HG03139 (cell line): ENCODE data around the gene GLB1L.
"Not testable (repeated sequence)": the region's sequence is repeated elsewhere in the genome, so short reads cannot be mapped to it uniquely, and the experiment has no call there.

ENCODE experiments used
- ATAC-seq: cut with Tn5 transposase; IDR thresholded peaks from one replicate; pipeline ENCODE4 v1.9.1; 2021; ENCODE audit not compliant: unreplicated experiment

GLB1L gene

GRCh38 chr2:219209236-219210195, 35.7 kb downstream of the GLB1L start:
- no peak for ATAC-seq

DNA sequence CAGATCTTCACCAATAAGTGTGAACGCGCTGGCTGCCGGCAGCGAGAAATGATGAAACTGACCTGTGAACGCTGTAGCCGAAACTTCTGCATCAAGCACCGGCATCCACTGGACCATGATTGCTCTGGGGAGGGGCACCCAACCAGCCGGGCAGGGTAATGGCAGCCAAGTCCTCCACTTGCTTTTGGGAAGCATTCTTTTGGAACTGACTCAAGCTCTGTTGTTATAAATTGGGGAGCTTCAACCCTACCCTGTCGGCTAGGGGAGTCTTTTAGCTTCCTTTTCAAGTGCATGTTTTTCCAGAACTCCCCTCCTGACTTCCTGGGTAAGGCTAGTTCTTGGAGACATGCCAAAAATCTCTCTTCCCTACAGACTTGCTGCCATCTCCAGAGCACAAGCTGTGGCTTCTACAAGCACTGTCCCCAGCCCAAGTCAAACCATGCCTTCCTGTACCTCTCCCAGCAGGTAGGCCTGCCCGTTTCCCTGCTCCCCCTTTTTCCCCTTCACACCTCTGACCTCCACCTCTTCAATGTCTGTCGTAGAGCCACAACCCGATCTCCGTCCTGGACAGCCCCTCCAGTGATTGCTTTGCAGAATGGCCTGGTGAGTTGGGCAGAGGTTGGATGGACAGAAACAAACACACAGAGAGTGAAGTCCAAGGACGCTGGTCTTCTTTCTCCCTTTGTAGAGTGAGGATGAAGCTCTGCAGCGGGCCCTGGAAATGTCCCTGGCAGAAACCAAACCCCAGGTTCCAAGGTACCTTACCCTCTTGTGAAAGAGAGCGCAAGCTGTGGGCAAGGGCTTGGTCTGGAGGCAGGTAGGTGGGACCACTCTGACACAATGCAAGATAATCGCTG, 37.1 kb downstream of the GLB1L start:
- ATAC-seq, result no peak

- ATAC-seq, result no peak
Observed at GRCh38 chr2:219207134-219207883, 37.9 kb downstream of the GLB1L start.

DNA sequence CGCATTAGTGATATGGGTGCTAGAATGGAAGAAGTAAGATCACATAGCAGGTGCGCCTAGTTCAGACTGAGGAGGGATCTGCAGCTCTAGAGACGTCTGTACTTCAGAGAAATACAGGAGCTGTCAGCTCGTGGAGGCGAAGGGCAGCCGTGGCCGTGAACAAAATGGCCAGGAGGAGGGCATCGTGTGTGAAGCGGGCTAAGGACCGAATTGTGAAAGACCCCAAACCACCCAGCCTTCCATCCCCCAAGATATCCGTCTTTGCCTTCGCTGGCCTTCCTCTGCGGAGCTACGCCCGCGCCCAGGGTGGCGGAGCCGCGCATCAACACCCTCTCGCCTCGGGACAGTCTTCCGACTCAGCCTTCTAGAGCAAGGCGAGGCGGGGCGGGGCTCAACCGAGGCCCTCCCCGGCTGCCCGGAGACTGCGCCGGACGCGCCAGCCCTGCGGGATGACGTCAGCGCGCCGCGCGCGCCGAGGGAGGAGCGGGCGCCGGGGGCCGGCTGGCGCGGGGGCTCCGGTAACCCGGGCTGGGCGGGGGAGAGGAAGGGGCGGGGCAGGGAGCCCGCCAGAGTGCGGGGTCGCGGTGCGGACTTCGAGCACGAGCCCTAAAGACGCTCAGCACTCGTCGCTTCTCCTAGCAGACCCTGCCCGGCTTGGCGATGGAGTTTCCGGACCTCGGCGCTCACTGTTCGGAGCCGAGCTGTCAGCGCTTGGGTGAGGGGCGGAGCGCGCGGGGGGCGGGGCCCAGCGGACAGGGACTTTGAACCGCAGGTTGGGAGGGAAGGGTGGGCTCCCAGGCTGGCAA, 38.7 kb downstream of the GLB1L start, which contains the start of gene ZFAND2B:
TSS of gene ZFAND2B (plus strand) at position 455 of the 806 bp plus-strand sequence. CDS start at position 661, 206 bp downstream.
- ATAC-seq, result peak; percentile 98

- ATAC-seq, result no peak
Observed at GRCh38 chr2:219205981-219206327, 39.3 kb downstream of the GLB1L start.

GRCh38 chr2:219205165-219205538, 40.1 kb downstream of the GLB1L start:
- ATAC-seq, result no peak

DNA sequence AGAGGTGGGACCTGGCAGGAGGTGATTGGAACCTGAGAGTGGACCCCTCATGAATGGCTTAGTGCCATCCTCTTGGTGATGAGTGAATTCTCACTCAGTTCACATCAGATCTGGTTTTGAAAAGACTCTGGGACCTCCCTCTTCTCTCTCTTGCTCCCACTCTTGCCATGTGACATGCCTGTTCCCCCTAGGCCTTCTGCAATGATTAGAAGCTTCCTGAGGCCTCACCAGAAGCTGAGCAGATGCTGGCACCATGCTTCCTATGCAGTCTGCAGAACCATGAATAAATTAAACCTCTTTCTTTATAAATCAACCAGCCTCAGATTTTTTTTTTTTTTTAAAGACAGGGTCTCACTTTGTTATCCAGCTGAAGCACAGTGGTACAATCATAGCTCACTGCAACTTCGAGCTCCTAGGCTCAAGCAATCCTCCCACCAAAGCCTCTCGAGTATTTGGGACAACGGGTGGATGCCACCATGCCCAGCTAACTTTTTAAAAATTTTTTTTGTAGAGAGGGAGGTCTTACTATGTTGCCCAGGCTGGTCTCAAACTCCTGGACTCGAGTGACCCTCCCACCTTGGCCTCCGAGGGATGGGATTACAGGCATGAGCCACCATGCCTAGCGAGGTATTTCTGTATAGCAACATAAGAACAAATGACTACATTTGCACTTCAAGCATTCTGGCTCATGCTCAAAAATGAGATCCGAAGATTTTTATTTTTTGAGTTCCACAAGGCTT, 40.6 kb downstream of the GLB1L start:
- ATAC-seq, result no peak

DNA sequence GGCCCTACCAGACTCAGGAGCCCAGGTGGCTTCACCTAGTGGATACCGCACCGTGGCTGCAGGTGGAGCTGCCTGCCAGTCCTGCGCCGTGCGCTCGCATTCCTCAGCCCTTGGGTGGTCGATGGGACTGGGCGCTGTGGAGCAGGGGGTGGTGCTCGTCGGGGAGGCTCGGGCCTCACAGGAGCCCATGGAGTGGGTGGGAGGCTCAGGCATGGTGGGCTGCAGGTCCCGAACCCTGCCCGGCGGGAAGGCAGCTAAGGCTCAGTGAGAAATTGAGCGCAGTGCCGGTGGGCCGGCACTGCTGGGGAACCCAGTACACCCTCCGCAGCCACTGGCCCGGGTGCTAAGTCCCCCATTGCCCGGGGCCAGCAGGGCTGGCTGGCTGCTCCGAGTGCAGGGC, 43.9 kb downstream of the GLB1L start:
- ATAC-seq, result not testable (repeated sequence)

DNA sequence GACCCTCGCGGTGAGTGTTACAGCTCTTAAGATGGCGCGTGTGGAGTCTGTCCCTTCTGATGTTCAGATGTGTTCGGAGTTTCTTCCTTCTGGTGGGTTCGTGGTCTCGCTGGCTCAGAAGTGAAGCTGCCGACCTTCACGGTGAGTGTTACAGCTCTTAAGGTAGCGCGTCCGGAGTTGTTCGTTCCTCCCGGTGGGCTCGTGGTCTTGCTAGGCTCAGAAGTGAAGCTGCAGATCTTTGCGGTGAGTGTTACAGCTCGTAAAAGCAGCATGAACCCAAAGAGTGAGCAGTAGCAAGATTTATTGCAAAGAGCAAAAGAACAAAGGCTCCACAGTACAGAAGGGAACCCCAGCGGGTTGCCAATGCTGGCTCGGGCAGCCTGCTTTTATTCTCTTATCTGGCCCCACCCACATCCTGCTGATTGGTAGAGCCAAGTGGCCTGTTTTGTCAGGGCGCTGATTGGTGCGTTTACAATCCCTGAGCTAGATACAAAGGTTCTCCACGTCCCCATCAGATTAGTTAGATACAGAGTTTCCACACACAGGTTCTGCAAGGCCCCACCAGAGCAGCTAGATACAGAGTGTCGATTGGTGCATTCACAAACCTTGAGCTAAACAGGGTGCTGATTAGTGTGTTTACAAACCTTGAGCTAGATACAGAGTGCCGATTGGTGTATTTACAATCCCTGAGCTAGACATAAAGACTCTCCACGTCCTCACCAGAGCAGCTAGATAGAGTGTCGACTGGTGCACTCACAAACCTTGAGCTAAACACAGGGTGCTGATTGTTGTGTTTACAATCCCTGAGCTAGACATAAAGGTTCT, 44.5 kb downstream of the GLB1L start:
- ATAC-seq, result not testable (repeated sequence)

DNA sequence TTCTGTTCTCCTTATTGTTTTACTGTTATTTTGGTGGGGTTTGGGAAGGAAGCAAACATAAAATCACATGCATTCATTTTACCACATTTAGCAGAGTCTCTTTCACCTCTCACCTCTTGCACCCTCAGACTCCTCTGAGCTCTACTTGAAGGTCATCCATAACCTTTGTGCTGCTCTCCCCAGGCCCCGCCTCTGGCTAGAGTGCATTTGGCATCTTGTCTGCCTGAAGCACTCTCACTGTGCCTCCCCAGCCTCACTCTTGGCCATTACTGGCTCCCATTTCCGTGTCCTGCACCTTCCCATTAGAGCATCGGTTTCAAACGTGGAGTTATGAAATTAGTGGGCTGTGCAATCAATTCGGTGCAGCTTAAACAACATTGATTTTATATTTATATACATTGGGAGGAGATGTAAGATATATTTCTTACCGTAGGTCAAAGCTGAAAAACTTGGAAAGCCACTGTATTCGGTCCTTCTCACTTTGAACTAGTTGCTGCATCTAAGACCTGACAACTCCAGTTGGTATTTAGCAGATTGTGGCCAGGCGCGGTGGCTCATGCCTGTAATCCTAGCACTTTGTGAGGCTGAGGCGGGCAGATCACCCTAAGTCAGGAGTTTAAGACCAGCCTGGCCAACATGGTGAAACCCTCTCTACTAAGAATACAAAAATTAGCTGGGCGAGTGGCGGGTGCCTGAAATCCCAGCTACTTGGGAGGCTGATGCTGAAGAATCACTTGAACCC, 45.6 kb downstream of the GLB1L start:
- no peak for ATAC-seq

GRCh38 chr2:219198974-219199373, 46.3 kb downstream of the GLB1L start:
- no peak for ATAC-seq

DNA sequence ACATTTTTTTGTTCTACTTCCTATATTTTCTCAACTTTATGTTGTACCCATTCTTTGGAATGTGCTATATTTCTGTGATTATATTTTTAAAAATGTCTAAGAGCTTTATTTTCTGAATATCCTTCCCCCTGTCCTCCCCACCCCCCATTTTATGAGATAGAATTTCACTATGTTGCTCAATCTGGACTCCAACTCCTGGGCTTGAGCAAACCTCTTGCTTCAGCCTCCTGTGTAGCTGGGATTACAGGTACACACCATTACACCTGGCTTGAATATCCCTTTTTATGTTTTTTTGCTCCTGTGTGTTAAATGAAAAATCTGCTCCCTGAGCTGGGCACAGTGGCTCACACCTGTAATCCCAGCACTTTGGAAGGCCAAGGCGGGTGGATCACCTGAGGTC, 47.9 kb downstream of the GLB1L start:
- no peak for ATAC-seq

DNA sequence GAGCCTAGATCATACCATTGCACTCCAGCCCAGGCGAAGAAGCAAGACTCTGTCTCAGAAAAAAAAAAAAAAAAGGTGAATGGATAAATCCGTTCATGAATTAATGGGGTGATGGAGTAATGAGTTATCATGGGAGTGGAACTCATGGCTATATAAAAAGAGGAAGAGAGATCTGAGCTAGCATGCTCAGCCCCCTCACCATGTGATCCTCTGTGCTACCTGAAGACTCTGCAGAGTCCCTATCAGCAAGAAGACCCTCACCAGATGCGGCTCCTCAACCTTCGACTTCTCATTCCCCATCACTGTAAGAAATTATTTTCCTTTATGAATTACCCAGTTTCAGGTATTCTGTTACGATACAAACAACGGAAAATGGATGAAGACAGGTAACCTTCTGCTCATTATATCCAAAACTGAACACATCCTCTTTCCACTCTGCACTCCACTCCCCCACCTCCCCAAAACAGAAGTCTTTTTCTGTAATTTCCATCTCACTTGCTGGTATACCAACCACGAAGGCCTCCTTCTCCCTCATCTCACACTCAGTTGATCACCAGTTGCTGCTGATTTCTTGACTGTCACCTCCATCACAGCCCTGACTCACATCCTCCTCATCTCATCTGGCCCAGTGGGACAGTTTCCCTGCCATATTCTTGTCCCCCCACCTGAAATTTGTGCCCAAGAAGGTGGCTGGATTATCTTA, 58.3 kb downstream of the GLB1L start:
- no peak for ATAC-seq
